NCI-H146 (cell line): Measurements from ENCODE around the gene PDCL2.
"Not testable (repeated sequence)": the region's sequence is repeated elsewhere in the genome, so short reads cannot be mapped to it uniquely, and the experiment has no call there.

Experiments
- DNase-seq: peaks from one replicate; lab custom pipeline; 2025; lab: John Stamatoyannopoulos, UW

Gene PDCL2

GRCh38 chr4:55592014-55592413, at the start of gene PDCL2:
TSS of gene PDCL2 (minus strand) at chr4:55592245. CDS start at chr4:55592109, 136 bp downstream.
- no peak for DNase-seq

GRCh38 chr4:55637272-55637820, 45.3 kb upstream of the PDCL2 start:
- DNase-seq = peak; percentile 7

GRCh38 chr4:55636656-55636999, 44.6 kb upstream of the PDCL2 start:
- DNase-seq = no peak

GRCh38 chr4:55635741-55636655, 44.0 kb upstream of the PDCL2 start, which contains the start of gene NMU:
TSS of gene NMU (minus strand) at chr4:55636298. CDS start at chr4:55636192, 106 bp downstream.
- DNase-seq = peak; percentile 76

- peak; percentile 18 for DNase-seq
Observed at GRCh38 chr4:55635282-55635681, 43.2 kb upstream of the PDCL2 start.

- no peak for DNase-seq
Observed at GRCh38 chr4:55634417-55635128, 42.5 kb upstream of the PDCL2 start.

GRCh38 chr4:55633903-55634302, 41.9 kb upstream of the PDCL2 start:
- no peak for DNase-seq

- no peak for DNase-seq
Observed at GRCh38 chr4:55625835-55626234, 33.8 kb upstream of the PDCL2 start.

GRCh38 chr4:55624063-55624462, 32.0 kb upstream of the PDCL2 start:
- DNase-seq = not testable (repeated sequence)

GRCh38 chr4:55618546-55619143, 26.6 kb upstream of the PDCL2 start:
- no peak for DNase-seq

- DNase-seq = no peak
Observed at GRCh38 chr4:55617587-55618197, 25.6 kb upstream of the PDCL2 start.

GRCh38 chr4:55615008-55615407, 23.0 kb upstream of the PDCL2 start:
- DNase-seq = no peak

- no peak for DNase-seq
Observed at GRCh38 chr4:55613621-55614020, 21.6 kb upstream of the PDCL2 start.

GRCh38 chr4:55612341-55612740, 20.3 kb upstream of the PDCL2 start:
- DNase-seq = no peak

- DNase-seq = no peak
Observed at GRCh38 chr4:55611358-55612059, 19.5 kb upstream of the PDCL2 start.

- no peak for DNase-seq
Observed at GRCh38 chr4:55610381-55610780, 18.3 kb upstream of the PDCL2 start.

- no peak for DNase-seq
Observed at GRCh38 chr4:55609393-55609866, 17.4 kb upstream of the PDCL2 start.

- no peak for DNase-seq
Observed at GRCh38 chr4:55608591-55608990, 16.5 kb upstream of the PDCL2 start.

- DNase-seq = no peak
Observed at GRCh38 chr4:55604996-55605395, 13.0 kb upstream of the PDCL2 start.

GRCh38 chr4:55600640-55601039, 8.6 kb upstream of the PDCL2 start:
- DNase-seq = no peak

- DNase-seq = no peak
Observed at GRCh38 chr4:55598641-55599040, 6.6 kb upstream of the PDCL2 start.
